Suprapubic skin (tissue), 4 donors: ENCODE measurements around the gene KIF5C.

Experiments
- CTCF ChIP-seq, 2 donors: fragments of 200-600 bp in 1 of 2; fragments of 450-650 bp in 1 of 2; sonication (generic) in 1 of 2; IDR thresholded peaks; one replicate each; pipeline ENCODE4 v1.5.1; 2016 to 2019; ENCODE audit warnings: antibody characterized with exemption in 2 of 2, mild to moderate bottlenecking in 1 of 2, moderate library complexity in 1 of 2
- EP300 ChIP-seq: sonication (generic); formaldehyde crosslinking; IDR thresholded peaks from one replicate; pipeline ENCODE4 v1.6.1; 2017; ENCODE audit warnings: antibody characterized with exemption
- POLR2A ChIP-seq, 2 donors: fragments of 450-650 bp; IDR thresholded peaks; one replicate each; pipeline ENCODE4 v1.6.1; 2017; ENCODE audit warnings: antibody characterized with exemption in 2 of 2, mild to moderate bottlenecking in 2 of 2, moderate library complexity in 2 of 2
- POLR2AphosphoS5 ChIP-seq, 3 donors: sonication (generic); formaldehyde crosslinking; IDR thresholded peaks; one replicate each; pipeline ENCODE4 v1.6.1; 2017; ENCODE audit warnings: antibody characterized with exemption in 3 of 3

GRCh38 chr2:148982282-148982681, 107.3 kb downstream of the KIF5C start:
- TF ChIP-seq POLR2A (IDR thresholded peaks at IDR 0.05) (no peak), CTCF (IDR thresholded peaks at IDR 0.05) (no peak), POLR2AphosphoS5 (IDR thresholded peaks at IDR 0.05) (no peak), EP300 (no peak)
